SK-N-MC (cell line): ENCODE data around the gene NPTN.

Source experiments
- EZH2 ChIP-seq: fragments of 200-600 bp; sonication (generic); IDR thresholded peaks from one replicate; pipeline ENCODE4 v1.6.1; 2017; ENCODE audit warnings: antibody characterized with exemption
- POLR2AphosphoS5 ChIP-seq: IDR thresholded peaks from 2 replicates; pipeline ENCODE4 v1.6.1; 2012; ENCODE audit warnings: mild to moderate bottlenecking, low read depth, low read length, borderline replicate concordance

- peak; percentile 94 for TF ChIP-seq POLR2AphosphoS5
- TF ChIP-seq EZH2 = no peak
These were observed at the start of gene NPTN for GRCh38 chr15:73633111-73633990.
